CD4-positive, alpha-beta T cell (primary cell): Measurements from ENCODE around the gene BLMH. TPM values are rescaled to one million over a fixed set of nuclear protein-coding genes. Genes with fewer than 3 reads are reported as not detected.

Source experiments
- ATAC-seq: fragments of 200-7000 bp; cut with Tn5 transposase; one replicate; pipeline ENCODE4 v1.10.0; 2022; ENCODE audit warnings: mild to moderate bottlenecking; ENCODE audit not compliant: poor library complexity
- CTCF ChIA-PET: fragments of 350-600 bp; sonication (Branson Sonifier 250); formaldehyde crosslinking; loops from one replicate; lab custom pipeline; 2021; ENCODE audit warnings: antibody characterized with exemption, inconsistent platforms; lab: Charles Lee
- POLR2A ChIA-PET: fragments of 350-600 bp; sonication (Branson Sonifier 250); formaldehyde crosslinking; loops from one replicate; lab custom pipeline; 2021; ENCODE audit warnings: antibody characterized with exemption, inconsistent platforms; lab: Charles Lee
- DNase-seq, 14 experiments: peaks; one replicate each; pipeline ENCODE4 v3.0.0-alpha.2; 2013 to 2020; ENCODE audit warnings: mixed read lengths in 2 of 14
- H3K27ac ChIP-seq, 2 donors: one replicate each; pipeline versions ENCODE4 v1.5.1 to v1.7.0; 2013; ENCODE audit warnings: low read length in 2 of 2, low read depth in 1 of 2, mild to moderate bottlenecking in 1 of 2
- H3K27me3 ChIP-seq, 2 experiments: 1 replicate in 1 of 2; 2 replicates in 1 of 2; pipeline versions ENCODE4 v1.6.1 to v1.7.0; 2013; ENCODE audit warnings: low read length in 2 of 2, control low read depth in 1 of 2, mild to moderate bottlenecking in 1 of 2, moderate library complexity in 1 of 2; ENCODE audit not compliant: insufficient read depth in 2 of 2, control insufficient read depth in 1 of 2
- H3K36me3 ChIP-seq: one replicate; pipeline ENCODE4 v1.6.1; 2013; ENCODE audit warnings: low read length, control low read depth; ENCODE audit not compliant: insufficient read depth
- H3K4me1 ChIP-seq: one replicate; pipeline ENCODE4 v1.6.1; 2013; ENCODE audit warnings: low read length, control low read depth; ENCODE audit not compliant: insufficient read depth
- H3K4me3 ChIP-seq: one replicate; pipeline ENCODE4 v1.5.1; 2013; ENCODE audit warnings: mild to moderate bottlenecking, low read length, moderate library complexity
- H3K9me3 ChIP-seq, 2 experiments: 1 replicate in 1 of 2; 2 replicates in 1 of 2; pipeline versions ENCODE4 v1.6.1 to v1.7.0; 2013; ENCODE audit warnings: low read length in 2 of 2, mild to moderate bottlenecking in 2 of 2, control low read depth in 1 of 2, moderate library complexity in 1 of 2; ENCODE audit not compliant: control insufficient read depth in 1 of 2, insufficient read depth in 1 of 2
- H3K27ac Mint-ChIP-seq: one replicate; pipeline ENCODE4 v1.8.0; 2020; ENCODE audit warnings: mixed read lengths
- H3K27me3 Mint-ChIP-seq: one replicate; pipeline ENCODE4 v1.8.0; 2021; ENCODE audit warnings: mixed read lengths
- H3K36me3 Mint-ChIP-seq: one replicate; pipeline ENCODE4 v1.8.0; 2021; ENCODE audit warnings: low read depth, mixed read lengths
- H3K4me1 Mint-ChIP-seq: one replicate; pipeline ENCODE4 v1.8.0; 2021; ENCODE audit warnings: low read depth, mixed read lengths
- H3K4me3 Mint-ChIP-seq: one replicate; pipeline ENCODE4 v1.8.0; 2020; ENCODE audit warnings: mild to moderate bottlenecking, mixed read lengths
- H3K9me3 Mint-ChIP-seq: one replicate; pipeline ENCODE4 v1.8.0; 2020; ENCODE audit warnings: mixed read lengths
- CTCF ChIP-seq: fragments of 200-600 bp; IDR thresholded peaks from one replicate; pipeline ENCODE4 v1.8.0; 2022; ENCODE audit warnings: antibody characterized with exemption, mild to moderate bottlenecking
- intact Hi-C, 2 experiments: fragments of 100-400 bp; cut with DNase I in 1 of 2; cut with micrococcal nuclease in 1 of 2; formaldehyde crosslinking; loops; one replicate each; pipeline versions ENCODE4 v1.15.1 to v1.9.0; 2023 to 2025; cut with DNase I, micrococcal nuclease
- total RNA-seq, 174 experiments: library from RNA in 2 of 174; stranded (reverse) in 2 of 174; gene quantifications; one replicate each; pipeline ENCODE4 v1.2.3 and lab custom pipeline; 2021 to 2026

The BLMH gene
- total RNA-seq, 2 experiments from 2014 or later: 32.9 to 36.5 TPM

- H3K4me3 ChIP-seq: no peak overlapping the region
These were observed 55.0 kb downstream of the BLMH start for GRCh38 chr17:30236766-30237165.

GRCh38 chr17:30236297-30236624 is 55.5 kb downstream of the BLMH start:
- Histone ChIP-seq H3K4me1 (peaks cover 33% of the 10 kb centered on the region), H3K27ac (no peak overlapping the region), H3K36me3 (no peaks in the 10 kb centered on the region), H3K4me3 (no peak overlapping the region), H3K9me3 (peaks cover 0 to 9% of the 10 kb centered on the region in 2 experiments), H3K27me3 (peaks cover 46 to 61% of the 10 kb centered on the region in 2 experiments)
- intact Hi-C loops: no loop called here
- POLR2A ChIA-PET: no interaction called here
- Mint-ChIP-seq H3K27me3 (peaks cover 81% of the 10 kb centered on the region), H3K9me3 (no peaks in the 10 kb centered on the region), H3K4me3 (peak overlapping the region; percentile 58), H3K4me1 (peaks cover 22% of the 10 kb centered on the region), H3K27ac (no peak overlapping the region), H3K36me3 (no peaks in the 10 kb centered on the region)
- no peak for TF ChIP-seq CTCF
- DNase-seq (no peak), ATAC-seq (no peak)
- CTCF ChIA-PET: no interaction called here

More at GRCh38 chr17:30236766-30237165, 55.0 kb downstream of the BLMH start:
- Histone ChIP-seq H3K9me3 (peaks cover 0 to 9% of the 10 kb centered on the region in 2 experiments), H3K27ac (no peak overlapping the region), H3K27me3 (peaks cover 46 to 58% of the 10 kb centered on the region in 2 experiments), H3K4me1 (peaks cover 33% of the 10 kb centered on the region), H3K36me3 (no peaks in the 10 kb centered on the region)
- DNase-seq: peak in 2 of 14 experiments; percentile 17 to 32
- Mint-ChIP-seq H3K9me3 (no peaks in the 10 kb centered on the region), H3K27me3 (peaks cover 80% of the 10 kb centered on the region), H3K4me1 (peaks cover 22% of the 10 kb centered on the region), H3K36me3 (no peaks in the 10 kb centered on the region), H3K27ac (no peak overlapping the region), H3K4me3 (no peak overlapping the region)
- ChIA-PET CTCF (no interaction called here), POLR2A (no interaction called here)
- no peak for ATAC-seq
- intact Hi-C loops: no loop called here
- no peak for TF ChIP-seq CTCF

- peaks cover 46 to 64% of the 10 kb centered on the region in 2 experiments for H3K27me3 ChIP-seq
- peak within 1 kb of the TSS; percentile 12 for H3K4me3 ChIP-seq
- no peak for TF ChIP-seq CTCF
- H3K4me1 ChIP-seq: peaks cover 33% of the 10 kb centered on the region
- Mint-ChIP-seq H3K27me3 (peaks cover 84% of the 10 kb centered on the region), H3K27ac (no peak within 1 kb of the TSS), H3K4me3 (peak within 1 kb of the TSS; percentile 58), H3K4me1 (peaks cover 22% of the 10 kb centered on the region), H3K9me3 (no peaks in the 10 kb centered on the region), H3K36me3 (no peaks in the 10 kb centered on the region)
- ChIA-PET POLR2A (no interaction called here), CTCF (no interaction called here)
- no peak within 1 kb of the TSS for H3K27ac ChIP-seq
- no peaks in the 10 kb centered on the region for H3K36me3 ChIP-seq
- ATAC-seq: no peak
- H3K9me3 ChIP-seq: peaks cover 0 to 9% of the 10 kb centered on the region in 2 experiments
- intact Hi-C loops: no loop called here
- DNase-seq: peak in 1 of 14 experiments; percentile 7
These were observed 56.1 kb downstream of the BLMH start, which contains the start of gene SLC6A4 for GRCh38 chr17:30235386-30236296. Gene SLC6A4 (minus strand): TSS chr17:30235697. CDS start chr17:30221958, 13,739 bp downstream.
